Neural progenitor cell (in vitro differentiated cells): ENCODE data around the gene LRRC8D. TPM values are rescaled to one million over a fixed set of nuclear protein-coding genes. Genes with fewer than 3 reads are reported as not detected.
A peak's percentile ranks its signal among the peaks of the same experiment; 100 is the strongest.

Source experiments
- DNase-seq: peaks from one replicate; pipeline ENCODE4 v3.0.0-alpha.2; 2016; ENCODE audit warnings: low spot score
- H2AFZ ChIP-seq: fragments of 200-600 bp; sonication (generic); replicated peaks from 2 replicates; pipeline ENCODE4 v1.6.1; 2016; ENCODE audit warnings: antibody characterized with exemption
- H3F3A ChIP-seq: fragments of 200-600 bp; sonication (generic); 2 replicates; pipeline ENCODE4 v1.6.1; 2016; ENCODE audit warnings: antibody characterized with exemption, low read depth
- H3K27ac ChIP-seq: fragments of 200-600 bp; sonication (generic); 2 replicates; pipeline ENCODE4 v1.5.1; 2016; ENCODE audit warnings: mild to moderate bottlenecking
- H3K27me3 ChIP-seq: fragments of 200-600 bp; sonication (generic); 2 replicates; pipeline ENCODE4 v1.6.1; 2016; ENCODE audit warnings: mild to moderate bottlenecking, moderate library complexity
- H3K36me3 ChIP-seq: fragments of 200-600 bp; sonication (generic); 2 replicates; pipeline ENCODE4 v1.5.1; 2016
- H3K4me1 ChIP-seq: fragments of 200-600 bp; sonication (generic); 2 replicates; pipeline ENCODE4 v1.6.1; 2016; ENCODE audit warnings: mixed run types
- H3K4me2 ChIP-seq: fragments of 200-600 bp; sonication (generic); 2 replicates; pipeline ENCODE4 v1.6.1; 2016
- H3K4me3 ChIP-seq: fragments of 200-600 bp; sonication (generic); 2 replicates; pipeline ENCODE4 v1.5.1; 2016
- H3K79me2 ChIP-seq: fragments of 200-600 bp; sonication (generic); 2 replicates; pipeline ENCODE4 v1.6.1; 2016; ENCODE audit warnings: low read depth
- H3K9ac ChIP-seq: fragments of 200-600 bp; sonication (generic); 2 replicates; pipeline ENCODE4 v1.6.1; 2016
- H3K9me3 ChIP-seq: fragments of 200-600 bp; sonication (generic); 2 replicates; pipeline ENCODE4 v1.5.1; 2016; ENCODE audit warnings: low read depth
- H4K20me1 ChIP-seq: fragments of 200-600 bp; sonication (generic); 2 replicates; pipeline ENCODE4 v1.6.1; 2016; ENCODE audit warnings: low read depth
- H3K27ac Mint-ChIP-seq: 3 replicates; pipeline ENCODE4 v1.8.0; 2021; ENCODE audit warnings: mixed read lengths
- H3K27me3 Mint-ChIP-seq: 2 replicates; pipeline ENCODE4 v1.8.0; 2022; ENCODE audit warnings: low read depth, mild to moderate bottlenecking, inconsistent platforms, moderate library complexity, mixed read lengths; ENCODE audit not compliant: insufficient read depth
- H3K36me3 Mint-ChIP-seq: 3 replicates; pipeline ENCODE4 v1.8.0; 2021; ENCODE audit warnings: mixed read lengths
- H3K4me1 Mint-ChIP-seq: 3 replicates; pipeline ENCODE4 v1.8.0; 2021; ENCODE audit warnings: mixed read lengths
- H3K4me3 Mint-ChIP-seq: 3 replicates; pipeline ENCODE4 v1.8.0; 2021; ENCODE audit warnings: mild to moderate bottlenecking, moderate library complexity, mixed read lengths
- H3K9me3 Mint-ChIP-seq: 3 replicates; pipeline ENCODE4 v1.8.0; 2020; ENCODE audit warnings: mixed read lengths
- CTCF ChIP-seq: fragments of 200-600 bp; sonication (generic); IDR thresholded peaks from 2 replicates; pipeline ENCODE4 v1.5.1; 2017; ENCODE audit warnings: antibody characterized with exemption, mild to moderate bottlenecking
- EZH2 ChIP-seq: fragments of 200-600 bp; sonication (generic); IDR thresholded peaks from 2 replicates; pipeline ENCODE4 v1.6.1; 2017; ENCODE audit warnings: antibody characterized with exemption, mild to moderate bottlenecking, moderate library complexity
- EZH2phosphoT487 ChIP-seq: fragments of 200-600 bp; sonication (generic); IDR thresholded peaks from 2 replicates; pipeline ENCODE4 v1.6.1; 2017; ENCODE audit warnings: antibody characterized with exemption
- total RNA-seq: library from RNA; depleted of rRNA; stranded (reverse); fragments of >200 nt; gene quantifications from 2 replicates; pipeline ENCODE4 v1.2.3, GENCODE V29; 2015; ENCODE audit warnings: low replicate concordance

Gene LRRC8D
- total RNA-seq, 1 donor from 2014 or later: 55.7 TPM

- no peak overlapping the region for H3K4me3 ChIP-seq
- Mint-ChIP-seq H3K9me3 (no peaks in the 10 kb centered on the region), H3K4me1 (peaks cover 71% of the 10 kb centered on the region), H3K27me3 (no peaks in the 10 kb centered on the region), H3K27ac (no peak overlapping the region), H3K4me3 (no peak overlapping the region), H3K36me3 (peaks cover 2% of the 10 kb centered on the region)
- H3F3A ChIP-seq: peaks cover 4% of the 10 kb centered on the region
- H4K20me1 ChIP-seq: peaks cover 99% of the 10 kb centered on the region
- no peak overlapping the region for H3K27ac ChIP-seq
- peaks cover 87% of the 10 kb centered on the region for H3K79me2 ChIP-seq
- DNase-seq: no peak
- no peaks in the 10 kb centered on the region for H3K36me3 ChIP-seq
- no peak overlapping the region for H2AFZ ChIP-seq
- H3K9ac ChIP-seq: no peak overlapping the region
- no peak for TF ChIP-seq EZH2phosphoT487
- no peak for TF ChIP-seq CTCF
- peak overlapping the region; percentile 1 for H3K4me2 ChIP-seq
- H3K9me3 ChIP-seq: no peaks in the 10 kb centered on the region
- H3K27me3 ChIP-seq: no peaks in the 10 kb centered on the region
- peaks cover 39% of the 10 kb centered on the region for H3K4me1 ChIP-seq
These were observed 16.2 kb downstream of the LRRC8D start for GRCh38 chr1:89837036-89837481.

DNA sequence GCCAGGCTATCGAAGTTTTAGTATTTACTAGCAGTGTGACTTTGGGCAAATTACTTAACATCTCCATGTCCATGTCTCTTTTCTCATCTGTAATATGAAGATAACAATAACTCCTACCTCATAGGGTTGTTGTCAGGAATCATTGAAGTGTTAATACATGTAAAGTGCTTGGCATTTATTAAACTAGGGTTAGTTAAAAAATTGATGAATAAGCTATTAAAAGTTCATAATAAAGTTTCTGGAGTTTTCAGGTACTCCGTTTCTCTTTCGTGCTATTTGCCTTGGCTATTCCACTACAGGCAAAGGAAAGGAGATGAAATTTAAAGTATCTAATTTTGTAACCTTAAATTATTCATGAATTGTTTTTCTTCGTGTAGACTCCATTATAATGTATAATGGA lies 16.7 kb downstream of the LRRC8D start:
- Histone ChIP-seq H3K9ac (no peak overlapping the region), H3K4me1 (peaks cover 37% of the 10 kb centered on the region), H4K20me1 (peaks cover 99% of the 10 kb centered on the region), H3K4me3 (no peak overlapping the region), H3K9me3 (no peaks in the 10 kb centered on the region), H3K27me3 (no peaks in the 10 kb centered on the region), H2AFZ (no peak overlapping the region), H3K4me2 (no peak overlapping the region), H3K27ac (no peak overlapping the region), H3K79me2 (peaks cover 85% of the 10 kb centered on the region), H3K36me3 (no peaks in the 10 kb centered on the region), H3F3A (peaks cover 4% of the 10 kb centered on the region)
- H3K27me3 Mint-ChIP-seq: no peaks in the 10 kb centered on the region
- H3K27ac Mint-ChIP-seq: no peak overlapping the region
- H3K36me3 Mint-ChIP-seq: peaks cover 2% of the 10 kb centered on the region
- TF ChIP-seq EZH2 (no peak), EZH2phosphoT487 (no peak), CTCF (no peak)
- no peak overlapping the region for H3K4me3 Mint-ChIP-seq
- H3K9me3 Mint-ChIP-seq: no peaks in the 10 kb centered on the region
- H3K4me1 Mint-ChIP-seq: peaks cover 71% of the 10 kb centered on the region
- DNase-seq: no peak

DNA sequence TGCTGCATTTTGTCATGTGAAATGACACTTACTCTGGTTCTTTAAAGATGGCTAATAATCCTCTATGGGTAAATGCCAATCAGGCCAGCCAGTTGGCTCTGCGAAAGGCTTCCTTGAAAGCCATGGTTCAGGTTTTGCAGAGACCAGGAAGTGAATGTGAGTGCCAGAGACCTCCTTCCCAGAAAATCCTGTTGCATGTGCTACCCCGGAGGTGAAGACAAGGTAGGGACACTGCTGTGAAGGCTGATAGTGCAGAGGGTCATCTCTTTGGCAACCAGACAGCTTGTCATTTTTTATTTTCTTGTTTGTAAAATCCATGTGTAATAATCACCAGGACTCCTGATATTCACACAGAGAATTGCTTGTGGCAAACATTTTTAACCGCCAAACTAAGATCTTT lies 18.7 kb downstream of the LRRC8D start:
- Histone ChIP-seq H3K4me2 (no peak overlapping the region), H4K20me1 (peaks cover 96% of the 10 kb centered on the region), H3F3A (peaks cover 8% of the 10 kb centered on the region), H3K4me1 (peaks cover 27% of the 10 kb centered on the region), H3K27me3 (no peaks in the 10 kb centered on the region), H3K9ac (no peak overlapping the region), H3K27ac (no peak overlapping the region), H3K79me2 (peaks cover 71% of the 10 kb centered on the region), H3K4me3 (no peak overlapping the region), H3K9me3 (no peaks in the 10 kb centered on the region), H3K36me3 (no peaks in the 10 kb centered on the region), H2AFZ (no peak overlapping the region)
- Mint-ChIP-seq H3K27ac (no peak overlapping the region), H3K4me1 (peaks cover 67% of the 10 kb centered on the region), H3K27me3 (no peaks in the 10 kb centered on the region), H3K36me3 (peaks cover 8% of the 10 kb centered on the region), H3K4me3 (no peak overlapping the region), H3K9me3 (no peaks in the 10 kb centered on the region)
- TF ChIP-seq EZH2phosphoT487: no peak
- TF ChIP-seq CTCF: no peak
- no peak for TF ChIP-seq EZH2
- DNase-seq: no peak
